ENCODE data around the gene GTPBP1.

Gene GTPBP1

GRCh38 chr22:38762551-38762983 is 56.8 kb downstream of the GTPBP1 start:
- TF ChIP-seq CTCF (conservative IDR thresholded peaks at IDR 0.05) (no peak), ZFX (IDR thresholded peaks at IDR 0.05) (no peak)
- H3K27ac ChIP-seq, result no peak overlapping the region

DNA sequence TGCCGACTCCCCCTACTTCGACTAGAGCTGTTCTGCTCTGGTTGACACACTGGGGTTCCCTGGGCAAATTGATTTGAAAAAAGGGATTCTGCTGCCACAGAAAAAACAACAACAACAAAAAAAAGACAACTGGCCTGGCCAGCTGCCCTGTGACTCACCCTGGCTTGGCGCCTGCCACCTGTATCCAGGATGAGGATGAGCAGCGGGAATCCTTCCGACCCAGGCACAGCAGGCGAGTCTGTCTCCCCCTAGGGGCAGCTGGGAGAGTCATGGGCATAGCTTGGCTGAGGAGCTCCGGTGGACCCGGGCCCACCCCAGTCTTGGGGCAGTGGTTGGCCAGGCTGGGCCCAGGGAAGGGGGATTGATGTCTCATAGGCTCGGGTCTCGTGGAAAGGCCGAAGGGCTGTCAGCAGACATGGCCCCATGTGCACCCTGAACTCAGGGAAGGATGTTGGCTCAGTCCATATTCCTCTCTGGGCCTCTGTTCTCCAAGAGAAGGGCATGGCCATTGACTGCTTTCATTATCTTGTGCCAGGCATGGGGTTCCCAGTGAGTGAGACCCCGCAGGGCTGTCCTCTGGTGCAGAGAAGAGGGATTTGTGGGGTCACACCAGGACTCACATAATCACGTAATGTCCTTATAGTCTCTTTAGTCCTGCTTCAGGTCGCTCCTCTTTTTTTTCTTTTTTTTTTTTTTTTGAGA is 60.5 kb downstream of the GTPBP1 start:
- TF ChIP-seq CTCF (conservative IDR thresholded peaks at IDR 0.05) (peak; percentile 99), ZFX (IDR thresholded peaks at IDR 0.05) (no peak)
- H3K27ac ChIP-seq, result peak overlapping the region; percentile 10; the same call in 1 of the 2 replicates

DNA sequence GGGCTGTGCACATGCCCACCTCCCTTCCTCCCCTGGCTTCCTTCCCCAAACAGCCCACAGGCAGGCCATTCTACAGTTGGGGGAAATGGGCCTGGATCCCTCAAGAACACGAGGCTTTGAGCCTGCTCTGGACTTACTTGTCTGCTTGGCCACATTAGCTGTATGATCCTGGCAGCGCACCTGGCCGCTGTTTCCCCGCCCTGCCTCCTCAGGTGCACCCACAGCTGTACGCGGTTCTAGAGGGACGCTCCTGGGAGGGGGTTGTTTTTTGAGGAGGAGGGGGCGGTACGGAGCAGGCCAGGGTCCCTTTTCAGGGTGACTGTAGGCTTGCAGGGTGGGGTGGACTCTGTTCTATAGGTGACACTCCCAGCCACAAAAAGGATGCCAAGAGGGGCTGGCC is 61.6 kb downstream of the GTPBP1 start:
- no peak for TF ChIP-seq ZFX (IDR thresholded peaks at IDR 0.05)
- TF ChIP-seq CTCF (conservative IDR thresholded peaks at IDR 0.05), result no peak
- H3K27ac ChIP-seq, result no peak overlapping the region

GRCh38 chr22:38768036-38768435 is 62.3 kb downstream of the GTPBP1 start:
- H3K27ac ChIP-seq, result no peak overlapping the region
- TF ChIP-seq CTCF (conservative IDR thresholded peaks at IDR 0.05) (no peak), ZFX (IDR thresholded peaks at IDR 0.05) (no peak)

DNA sequence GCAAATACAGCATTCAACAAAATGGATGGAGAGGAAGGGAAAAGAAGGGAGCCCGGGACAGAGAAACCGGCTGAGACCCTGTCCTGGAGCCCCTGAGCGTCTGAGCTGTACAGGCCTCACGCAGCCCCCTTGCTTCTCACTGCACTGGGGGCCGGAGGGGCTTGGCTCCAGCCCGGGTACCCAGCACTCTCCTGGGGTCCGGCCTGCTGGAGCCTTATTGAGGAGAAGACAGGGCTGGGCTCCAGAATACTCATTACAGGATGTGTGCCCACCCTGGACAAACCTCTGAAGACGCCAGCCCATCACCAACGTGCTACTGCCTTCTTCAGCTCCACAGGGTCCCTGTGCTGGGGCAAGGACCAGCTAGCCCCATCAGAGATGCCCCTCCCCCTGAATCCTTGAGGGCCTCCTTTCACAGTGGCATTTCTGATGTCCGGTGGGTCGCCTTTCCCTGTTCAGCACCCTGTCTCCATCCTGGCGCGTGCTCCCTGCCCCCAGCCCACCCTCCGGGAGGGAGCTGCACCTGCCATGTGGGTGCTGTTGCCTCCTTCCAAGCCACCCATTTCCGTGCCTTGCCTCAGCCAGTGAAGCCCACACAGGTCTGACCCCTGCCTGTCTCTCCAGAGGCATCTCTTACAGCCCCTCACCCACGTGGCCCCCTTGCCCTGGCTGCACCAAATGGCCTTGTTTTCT is 64.7 kb downstream of the GTPBP1 start:
- no peak overlapping the region for H3K27ac ChIP-seq
- TF ChIP-seq CTCF (conservative IDR thresholded peaks at IDR 0.05) (no peak), ZFX (IDR thresholded peaks at IDR 0.05) (no peak)

- no peak overlapping the region for H3K27ac ChIP-seq
- no peak for TF ChIP-seq ZFX (IDR thresholded peaks at IDR 0.05)
- TF ChIP-seq CTCF (conservative IDR thresholded peaks at IDR 0.05), result no peak
Measured at GRCh38 chr22:38772623-38772873, 66.8 kb downstream of the GTPBP1 start.

DNA sequence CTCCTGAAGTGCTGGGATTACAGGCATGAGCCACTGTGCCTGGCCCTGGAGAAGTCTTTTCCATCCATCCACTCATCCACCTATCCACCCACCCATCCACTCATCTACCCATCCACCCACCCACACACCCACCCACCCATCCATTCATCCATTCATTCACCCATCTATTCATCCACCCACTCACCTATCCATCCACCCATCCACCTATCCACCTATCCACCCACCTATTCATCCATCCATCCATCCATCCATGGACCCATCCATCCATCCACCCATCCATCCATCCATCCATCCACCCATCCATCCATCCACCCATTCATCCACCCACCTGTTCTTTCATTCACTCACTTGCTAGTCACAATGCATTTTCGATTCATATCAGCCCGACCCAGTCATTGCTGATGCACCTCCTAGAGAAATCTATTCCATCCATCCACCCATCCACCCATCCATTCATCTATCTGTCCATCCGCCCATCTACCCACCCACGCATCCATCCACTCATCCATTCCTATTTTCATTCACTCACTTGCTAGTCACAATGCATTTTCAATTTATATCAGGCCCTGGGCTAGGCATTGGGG is 67.7 kb downstream of the GTPBP1 start:
- H3K27ac ChIP-seq, result no peak overlapping the region
- TF ChIP-seq ZFX (IDR thresholded peaks at IDR 0.05) (no peak), CTCF (conservative IDR thresholded peaks at IDR 0.05) (no peak)
